GM21737 (cell line): ENCODE measurements around the gene SPOCD1.

Source experiments
- ATAC-seq: cut with Tn5 transposase; IDR thresholded peaks from one replicate; pipeline ENCODE4 v1.9.1; 2021; ENCODE audit warnings: mild to moderate bottlenecking, moderate library complexity; ENCODE audit not compliant: unreplicated experiment

SPOCD1 gene

DNA sequence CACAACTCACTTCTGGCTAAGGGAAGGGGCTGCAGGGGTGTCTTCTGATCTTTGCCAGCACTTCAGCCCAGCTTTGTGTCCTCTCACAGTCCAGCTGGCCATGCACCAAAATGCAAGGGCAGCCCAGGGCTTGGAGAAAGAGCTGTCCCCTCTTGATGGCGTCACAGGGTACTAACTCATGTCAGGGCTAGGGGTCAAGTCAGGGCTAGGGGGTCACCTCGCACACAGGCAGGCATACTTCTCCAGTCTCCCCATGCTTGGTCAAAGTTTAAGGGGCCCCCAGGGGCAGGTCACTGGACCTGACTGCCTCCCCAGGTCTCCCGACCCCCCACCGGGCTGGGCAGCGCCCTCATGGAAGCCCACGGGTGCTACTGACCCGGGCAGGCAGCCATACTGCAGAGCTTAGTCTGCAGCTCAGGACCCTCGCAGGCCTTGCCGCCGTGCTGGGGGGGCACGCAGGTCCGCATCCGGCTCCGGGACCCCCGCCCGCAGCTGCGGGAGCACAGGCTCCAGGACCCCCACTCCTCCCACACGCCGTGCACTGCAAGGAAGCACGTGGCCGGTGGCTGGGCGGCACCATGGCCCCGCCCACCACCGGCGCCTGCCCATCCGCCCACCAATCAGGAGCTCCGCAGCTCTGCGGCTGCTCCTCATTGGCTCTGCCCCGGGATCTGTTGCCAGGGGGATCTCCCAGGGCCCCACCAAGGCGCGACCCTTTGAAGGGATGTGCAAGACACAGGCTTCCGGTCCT, 73.2 kb downstream of the SPOCD1 start:
- no peak for ATAC-seq
